Forelimb muscle (tissue), 1 donor: ENCODE measurements around the gene FCN1. TPM values are rescaled to one million over a fixed set of nuclear protein-coding genes. Genes with fewer than 3 reads are reported as not detected.

Experiments used
- polyA plus RNA-seq: library from polyadenylated mRNA; unstranded; fragments of 120-200 nt; gene quantifications from one replicate; pipeline ENCODE4 v1.2.1, GENCODE V29; 2013; ENCODE audit not compliant: insufficient read length

FCN1 gene
- polyA plus RNA-seq, 1 donor = 3.1 TPM

Other genes with a start within 250 kb of the FCN1 start
- 0.16 TPM for gene FCN2, start 37.1 kb downstream of the FCN1 start, polyA plus RNA-seq
- gene OLFM1, start 169.8 kb upstream of the FCN1 start, polyA plus RNA-seq = 2.7 TPM